Stimulated activated naive CD8-positive, alpha-beta T cell treated with anti-CD3 and anti-CD28 coated beads, Interleukin-15, Interleukin-2, amounts not matched to agents 100 ng/mL and 50 ng/mL, for 24 hours (primary cell): Measurements from ENCODE around the gene CDH4.

Experiments used
- H3K27ac Mint-ChIP-seq: one replicate; pipeline ENCODE4 v1.8.0; 2021; ENCODE audit warnings: mild to moderate bottlenecking, mixed read lengths
- H3K27me3 Mint-ChIP-seq: one replicate; pipeline ENCODE4 v1.8.0; 2021; ENCODE audit warnings: mixed read lengths
- H3K36me3 Mint-ChIP-seq: one replicate; pipeline ENCODE4 v1.8.0; 2021; ENCODE audit warnings: low read depth, mixed read lengths
- H3K4me1 Mint-ChIP-seq: one replicate; pipeline ENCODE4 v1.8.0; 2021; ENCODE audit warnings: low read depth, mixed read lengths
- H3K4me3 Mint-ChIP-seq: one replicate; pipeline ENCODE4 v1.8.0; 2021; ENCODE audit warnings: mild to moderate bottlenecking, mixed read lengths
- H3K9me3 Mint-ChIP-seq: one replicate; pipeline ENCODE4 v1.8.0; 2021; ENCODE audit warnings: mixed read lengths

Gene CDH4

GRCh38 chr20:61674688-61675087, 422.6 kb downstream of the CDH4 start:
- Mint-ChIP-seq H3K27me3 (no peaks in the 10 kb centered on the region), H3K9me3 (no peaks in the 10 kb centered on the region), H3K4me1 (no peaks in the 10 kb centered on the region), H3K27ac (no peak overlapping the region), H3K4me3 (no peak overlapping the region), H3K36me3 (no peaks in the 10 kb centered on the region)

DNA sequence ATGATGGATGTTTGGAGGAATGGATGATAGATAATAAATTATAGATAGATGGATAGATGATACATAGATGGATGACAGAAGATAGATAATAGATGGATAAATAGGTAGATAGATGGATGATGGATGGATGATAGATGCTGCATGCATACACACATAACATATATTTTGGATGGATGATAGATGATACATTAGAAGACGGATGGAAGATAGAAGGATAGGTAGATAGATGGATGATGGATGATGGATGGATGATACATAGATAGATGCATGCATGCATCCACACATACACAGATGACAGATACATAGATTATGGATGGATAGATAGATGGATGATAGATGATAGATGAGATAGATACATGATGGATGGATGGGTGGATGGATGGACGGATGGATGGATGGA, 425.9 kb downstream of the CDH4 start:
- no peaks in the 10 kb centered on the region for H3K27me3 Mint-ChIP-seq
- no peaks in the 10 kb centered on the region for H3K36me3 Mint-ChIP-seq
- H3K27ac Mint-ChIP-seq: no peak overlapping the region
- no peaks in the 10 kb centered on the region for H3K9me3 Mint-ChIP-seq
- H3K4me3 Mint-ChIP-seq: no peak overlapping the region
- H3K4me1 Mint-ChIP-seq: no peaks in the 10 kb centered on the region

- Mint-ChIP-seq H3K27me3 (no peaks in the 10 kb centered on the region), H3K9me3 (no peaks in the 10 kb centered on the region), H3K36me3 (no peaks in the 10 kb centered on the region), H3K4me1 (no peaks in the 10 kb centered on the region), H3K27ac (no peak overlapping the region), H3K4me3 (no peak overlapping the region)
Measured at GRCh38 chr20:61678437-61678836, 426.4 kb downstream of the CDH4 start.

DNA sequence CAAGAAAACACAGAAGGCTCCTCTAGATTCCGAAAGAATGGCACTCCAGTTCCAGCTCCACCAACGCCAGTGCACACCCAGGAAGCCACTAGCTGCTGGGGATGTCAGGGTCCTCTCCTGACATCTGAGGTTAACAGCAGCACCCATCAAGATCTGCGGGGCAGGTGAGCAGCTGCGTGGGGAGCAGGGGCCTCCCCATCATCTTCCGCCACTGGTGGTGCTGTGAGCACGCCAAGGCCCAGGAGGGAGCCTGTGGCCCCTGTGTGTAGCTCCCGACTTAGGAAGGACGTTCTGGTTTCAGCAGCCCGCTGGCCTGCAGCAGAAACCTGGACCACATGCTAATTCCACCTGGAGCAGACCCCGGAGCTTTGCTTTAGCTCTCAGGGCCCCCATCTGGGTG, 427.4 kb downstream of the CDH4 start:
- Mint-ChIP-seq H3K9me3 (no peaks in the 10 kb centered on the region), H3K27ac (no peak overlapping the region), H3K27me3 (no peaks in the 10 kb centered on the region), H3K4me1 (no peaks in the 10 kb centered on the region), H3K36me3 (no peaks in the 10 kb centered on the region), H3K4me3 (no peak overlapping the region)

DNA sequence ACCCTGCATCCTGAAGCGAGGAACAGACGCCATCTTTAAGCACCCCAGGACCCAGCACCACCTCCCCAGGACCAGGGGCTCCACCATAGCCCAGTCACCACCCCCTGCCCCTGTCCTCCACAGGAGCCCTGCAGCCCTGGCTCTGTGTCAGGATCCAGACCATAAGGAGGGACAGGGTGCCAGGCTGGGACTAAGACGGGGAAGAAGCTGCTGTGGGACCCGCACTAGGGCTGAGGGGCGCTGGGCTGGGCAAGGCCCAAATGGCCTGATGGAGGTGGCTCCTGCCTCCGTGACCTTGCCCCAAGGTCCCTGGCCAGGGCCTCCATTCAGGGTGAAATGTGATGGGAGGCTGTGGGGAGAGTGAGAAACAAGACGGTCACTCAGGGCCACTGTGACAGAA, 428.0 kb downstream of the CDH4 start:
- no peaks in the 10 kb centered on the region for H3K4me1 Mint-ChIP-seq
- H3K9me3 Mint-ChIP-seq: no peaks in the 10 kb centered on the region
- no peak overlapping the region for H3K4me3 Mint-ChIP-seq
- H3K36me3 Mint-ChIP-seq: no peaks in the 10 kb centered on the region
- H3K27me3 Mint-ChIP-seq: no peaks in the 10 kb centered on the region
- no peak overlapping the region for H3K27ac Mint-ChIP-seq

DNA sequence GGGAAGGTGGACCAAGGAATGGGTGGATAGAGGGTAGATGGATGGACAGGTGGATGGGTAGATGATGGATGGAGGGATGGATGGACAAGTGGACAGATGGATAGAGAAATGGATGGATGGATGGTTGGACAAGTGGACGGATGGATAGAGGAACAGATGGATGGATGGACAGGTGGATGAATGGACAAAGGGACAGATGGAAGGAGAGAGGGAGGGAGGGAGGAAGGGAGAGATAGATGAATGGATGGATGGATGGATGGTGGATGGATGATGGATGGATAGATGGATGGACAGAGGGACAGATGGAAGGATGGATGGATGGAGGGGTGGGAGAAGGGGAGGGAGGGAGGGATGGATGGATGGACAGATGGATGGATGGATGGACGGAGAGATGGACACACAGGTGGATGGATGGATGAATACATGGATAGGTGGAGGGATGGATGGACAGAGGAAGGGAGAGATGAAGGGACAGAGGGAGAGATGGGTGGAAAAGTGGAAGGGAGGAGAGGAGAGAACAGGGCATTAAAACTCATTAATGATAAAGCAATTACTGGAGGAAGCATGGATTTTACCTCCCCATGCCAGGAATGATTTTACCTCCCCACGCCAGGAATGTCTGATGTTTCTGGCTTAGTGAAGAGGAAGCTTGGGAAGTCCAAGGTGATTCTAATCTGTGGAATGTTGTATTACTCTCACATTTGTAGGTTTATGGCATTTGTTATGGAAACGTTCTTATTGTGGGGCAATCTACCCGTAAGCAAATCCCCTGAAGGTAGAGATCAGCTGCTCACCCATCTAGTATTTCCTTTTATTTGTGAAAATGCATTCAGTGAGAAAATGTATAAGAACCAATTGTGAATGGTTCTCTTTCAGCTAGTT, 430.3 kb downstream of the CDH4 start:
- H3K27me3 Mint-ChIP-seq: no peaks in the 10 kb centered on the region
- H3K9me3 Mint-ChIP-seq: no peaks in the 10 kb centered on the region
- no peak overlapping the region for H3K4me3 Mint-ChIP-seq
- H3K27ac Mint-ChIP-seq: no peak overlapping the region
- H3K4me1 Mint-ChIP-seq: no peaks in the 10 kb centered on the region
- no peaks in the 10 kb centered on the region for H3K36me3 Mint-ChIP-seq

DNA sequence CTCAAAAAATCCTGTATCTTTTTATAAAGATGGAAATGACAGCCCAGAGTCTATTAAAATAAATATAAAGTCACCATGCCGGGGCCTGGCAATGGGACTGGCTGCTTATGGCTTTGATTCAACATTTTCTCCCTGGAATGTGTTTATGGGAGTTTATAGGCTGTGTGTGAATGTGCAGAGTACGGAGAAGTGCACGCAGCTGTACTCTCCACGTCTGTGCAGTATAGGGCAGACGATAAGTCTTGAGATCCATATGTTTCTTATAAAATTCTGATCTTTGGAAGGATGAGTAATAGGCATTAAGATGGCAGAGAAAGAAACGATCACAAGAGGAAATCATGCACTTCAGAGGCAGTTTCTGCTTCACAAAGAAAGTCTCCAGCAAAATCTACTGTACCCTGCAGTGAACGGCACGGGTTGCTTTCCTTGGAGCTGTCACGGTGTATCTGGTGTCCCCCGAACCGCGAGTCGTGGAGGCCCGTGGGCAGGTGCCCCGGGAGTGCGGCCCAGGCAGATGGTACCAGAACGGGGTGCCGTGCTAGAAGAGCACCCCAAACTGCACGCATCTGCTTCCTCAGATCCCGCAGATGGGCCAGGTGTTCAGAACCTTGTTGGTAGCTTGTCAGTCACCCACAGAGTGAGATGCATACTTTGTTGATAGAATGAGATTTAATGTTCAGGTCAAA, 431.1 kb downstream of the CDH4 start:
- Mint-ChIP-seq H3K4me3 (no peak overlapping the region), H3K27me3 (no peaks in the 10 kb centered on the region), H3K36me3 (no peaks in the 10 kb centered on the region)

GRCh38 chr20:61683721-61684120, 431.7 kb downstream of the CDH4 start:
- Mint-ChIP-seq H3K4me1 (no peaks in the 10 kb centered on the region), H3K4me3 (no peak overlapping the region), H3K36me3 (no peaks in the 10 kb centered on the region), H3K9me3 (no peaks in the 10 kb centered on the region), H3K27ac (no peak overlapping the region), H3K27me3 (no peaks in the 10 kb centered on the region)

More for the DNA sequence above, 431.1 kb downstream of the CDH4 start:
- H3K4me1 Mint-ChIP-seq: no peaks in the 10 kb centered on the region
- no peaks in the 10 kb centered on the region for H3K9me3 Mint-ChIP-seq
- H3K27ac Mint-ChIP-seq: no peak overlapping the region

DNA sequence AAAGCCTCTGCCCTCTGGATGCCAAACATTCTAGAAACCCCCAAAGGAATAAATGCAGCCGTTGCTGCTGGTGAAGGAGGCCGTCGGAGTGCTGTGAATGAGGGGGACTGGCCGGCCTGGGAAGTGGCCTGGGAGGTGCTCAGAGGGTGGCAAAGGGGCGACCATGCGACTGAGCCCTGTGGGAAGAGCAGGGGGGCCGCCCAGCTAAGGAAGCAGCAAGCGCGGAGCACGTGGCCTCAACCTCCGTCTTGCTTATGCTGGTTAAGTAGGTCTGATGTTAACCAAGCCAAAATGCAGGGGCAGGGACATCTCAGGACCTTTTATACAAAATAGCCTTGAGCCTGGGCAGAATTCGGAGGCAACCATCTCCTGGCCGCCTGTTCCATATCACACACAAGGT, 432.1 kb downstream of the CDH4 start:
- Mint-ChIP-seq H3K36me3 (no peaks in the 10 kb centered on the region), H3K9me3 (no peaks in the 10 kb centered on the region), H3K27ac (no peak overlapping the region), H3K4me3 (no peak overlapping the region), H3K4me1 (no peaks in the 10 kb centered on the region), H3K27me3 (no peaks in the 10 kb centered on the region)

- no peak overlapping the region for H3K4me3 Mint-ChIP-seq
- H3K4me1 Mint-ChIP-seq: no peaks in the 10 kb centered on the region
- no peak overlapping the region for H3K27ac Mint-ChIP-seq
- H3K27me3 Mint-ChIP-seq: no peaks in the 10 kb centered on the region
- no peaks in the 10 kb centered on the region for H3K9me3 Mint-ChIP-seq
- no peaks in the 10 kb centered on the region for H3K36me3 Mint-ChIP-seq
Measured at GRCh38 chr20:61684583-61685235, 432.6 kb downstream of the CDH4 start.

DNA sequence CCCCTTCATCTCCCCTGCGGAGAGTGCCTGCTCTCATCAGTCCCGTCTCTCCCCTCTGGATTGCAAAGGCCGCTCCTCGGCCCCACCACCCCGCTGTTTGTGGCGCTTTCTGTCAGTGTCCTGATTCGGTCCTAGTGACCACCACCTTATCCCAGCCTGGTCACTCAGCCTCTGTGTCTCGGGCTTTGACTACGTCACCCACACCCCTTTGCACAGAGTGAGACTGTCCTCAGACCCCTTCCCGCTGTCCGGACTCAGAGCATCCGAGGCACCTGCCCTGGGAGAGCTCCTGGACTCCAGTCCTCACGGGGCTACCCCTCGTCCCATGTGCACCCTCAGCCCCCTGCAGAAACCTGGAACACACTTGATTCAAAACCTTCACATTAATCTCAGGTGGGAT, 433.4 kb downstream of the CDH4 start:
- no peaks in the 10 kb centered on the region for H3K36me3 Mint-ChIP-seq
- no peak overlapping the region for H3K4me3 Mint-ChIP-seq
- H3K4me1 Mint-ChIP-seq: no peaks in the 10 kb centered on the region
- no peaks in the 10 kb centered on the region for H3K27me3 Mint-ChIP-seq
- H3K9me3 Mint-ChIP-seq: no peaks in the 10 kb centered on the region
- no peak overlapping the region for H3K27ac Mint-ChIP-seq

GRCh38 chr20:61686051-61686936, 434.2 kb downstream of the CDH4 start:
- no peaks in the 10 kb centered on the region for H3K4me1 Mint-ChIP-seq
- H3K27me3 Mint-ChIP-seq: no peaks in the 10 kb centered on the region
- H3K9me3 Mint-ChIP-seq: no peaks in the 10 kb centered on the region
- no peak overlapping the region for H3K27ac Mint-ChIP-seq
- no peaks in the 10 kb centered on the region for H3K36me3 Mint-ChIP-seq
- H3K4me3 Mint-ChIP-seq: no peak overlapping the region

DNA sequence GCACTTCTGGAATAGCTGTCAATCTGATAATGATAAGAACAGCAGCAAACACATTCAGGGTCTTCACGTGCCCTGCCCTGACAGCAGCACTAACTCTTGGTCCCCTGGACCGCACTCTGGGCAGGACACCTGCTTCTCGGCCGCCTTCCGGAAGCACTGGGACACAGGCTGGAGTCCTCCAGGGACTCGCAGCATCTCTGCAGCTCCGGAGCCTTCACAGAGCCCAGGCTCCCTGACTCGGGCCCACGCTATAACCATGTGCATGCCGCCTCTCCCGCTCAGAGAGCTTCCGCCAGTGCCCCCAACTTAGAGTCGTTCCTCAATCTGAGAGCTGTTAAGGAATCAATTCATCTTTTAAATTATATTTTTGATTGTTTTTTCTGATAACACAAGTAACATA, 436.4 kb downstream of the CDH4 start:
- Mint-ChIP-seq H3K4me1 (no peaks in the 10 kb centered on the region), H3K27ac (no peak overlapping the region), H3K36me3 (no peaks in the 10 kb centered on the region), H3K4me3 (no peak overlapping the region), H3K9me3 (no peaks in the 10 kb centered on the region), H3K27me3 (no peaks in the 10 kb centered on the region)

DNA sequence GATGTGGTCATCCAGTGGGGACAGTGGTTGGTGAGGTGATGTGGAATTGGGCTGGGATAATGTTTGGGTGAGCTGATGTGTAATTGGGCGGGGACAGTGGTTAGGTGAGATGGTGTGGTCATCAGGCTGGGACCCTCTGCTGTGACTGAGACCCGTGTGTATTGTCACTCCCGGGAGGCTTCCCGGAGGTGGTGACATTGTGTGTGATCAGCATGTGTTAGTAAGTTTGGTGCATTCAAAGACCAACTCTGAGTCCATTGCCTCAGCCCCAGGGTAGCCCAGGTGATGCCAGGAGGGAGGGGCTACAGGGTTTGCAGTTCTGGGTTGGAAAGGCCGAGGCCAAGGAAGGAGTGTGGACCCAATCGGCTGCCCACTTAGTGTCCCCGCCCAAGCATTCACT, 438.1 kb downstream of the CDH4 start:
- Mint-ChIP-seq H3K9me3 (no peaks in the 10 kb centered on the region), H3K36me3 (no peaks in the 10 kb centered on the region), H3K4me3 (no peak overlapping the region), H3K4me1 (no peaks in the 10 kb centered on the region), H3K27ac (no peak overlapping the region), H3K27me3 (no peaks in the 10 kb centered on the region)
